SK-N-SH treated with all-trans-retinoic acid at 6 μM for 48 hours (cell line): ENCODE measurements around the gene DRC7.

Source experiments
- ATAC-seq: fragments of 200-7000 bp; cut with Tn5 transposase; 3 replicates; pipeline ENCODE4 v1.9.1; 2020; ENCODE audit warnings: mild to moderate bottlenecking, moderate library complexity
- ARNTL ChIP-seq: fragments of 450-650 bp; formaldehyde crosslinking; IDR thresholded peaks from 2 replicates; pipeline ENCODE4 v1.5.0; 2020; ENCODE audit warnings: low read depth, mild to moderate bottlenecking, moderate library complexity, borderline replicate concordance
- BACH2 ChIP-seq: fragments of 250-450 bp; sonication (Bioruptor Pico); IDR thresholded peaks from 2 replicates; pipeline ENCODE4 v1.9.0; 2021; ENCODE audit warnings: mild to moderate bottlenecking, borderline replicate concordance
- CSDC2 ChIP-seq: fragments of 250-450 bp; sonication (Bioruptor Pico); IDR thresholded peaks from 2 replicates; pipeline ENCODE4 v1.5.0; 2020; ENCODE audit warnings: mild to moderate bottlenecking, moderate library complexity
- ESRRG ChIP-seq: fragments of 250-450 bp; sonication (Bioruptor Pico); IDR thresholded peaks from 2 replicates; pipeline ENCODE4 v1.6.1; 2021; ENCODE audit warnings: mild to moderate bottlenecking
- GLIS3 ChIP-seq: fragments of 250-450 bp; sonication (Bioruptor Pico); IDR thresholded peaks from 2 replicates; pipeline ENCODE4 v1.5.0; 2020; ENCODE audit warnings: mild to moderate bottlenecking, moderate library complexity
- ISL1 ChIP-seq: fragments of 250-450 bp; sonication (Bioruptor Pico); IDR thresholded peaks from 2 replicates; pipeline ENCODE4 v2.1.2; 2022; ENCODE audit warnings: mild to moderate bottlenecking, moderate library complexity
- OSR1 ChIP-seq: fragments of 250-450 bp; sonication (Bioruptor Pico); IDR thresholded peaks from 2 replicates; pipeline ENCODE4 v1.8.0; 2022; ENCODE audit warnings: moderate library complexity, mild to moderate bottlenecking, inconsistent platforms
- RARB ChIP-seq: fragments of 250-450 bp; sonication (Bioruptor Pico); IDR thresholded peaks from 2 replicates; pipeline ENCODE4 v1.8.0; 2021; ENCODE audit warnings: mild to moderate bottlenecking, moderate library complexity
- SNAI2 ChIP-seq: fragments of 250-450 bp; sonication (Bioruptor Pico); IDR thresholded peaks from 2 replicates; pipeline ENCODE4 v1.5.0; 2020; ENCODE audit warnings: mild to moderate bottlenecking, moderate library complexity
- TOX ChIP-seq: fragments of 250-450 bp; sonication (Bioruptor Pico); IDR thresholded peaks from 2 replicates; pipeline ENCODE4 v1.8.0; 2021; ENCODE audit warnings: mild to moderate bottlenecking, moderate library complexity, borderline replicate concordance
- ZC3H10 ChIP-seq: fragments of 250-450 bp; sonication (Bioruptor Pico); IDR thresholded peaks from 2 replicates; pipeline ENCODE4 v1.5.1; 2021; ENCODE audit warnings: mild to moderate bottlenecking, moderate library complexity
- ZFP3 ChIP-seq: fragments of 250-450 bp; sonication (Bioruptor Pico); IDR thresholded peaks from 2 replicates; pipeline ENCODE4 v1.5.0; 2020; ENCODE audit warnings: mild to moderate bottlenecking, moderate library complexity
- ZFP30 ChIP-seq: fragments of 450-650 bp; formaldehyde crosslinking; IDR thresholded peaks from 2 replicates; pipeline ENCODE4 v1.5.0; 2022; ENCODE audit warnings: mild to moderate bottlenecking, moderate library complexity
- ZNF565 ChIP-seq: fragments of 450-650 bp; formaldehyde crosslinking; conservative IDR thresholded peaks from 2 replicates; pipeline ENCODE4 v1.5.0; 2020; ENCODE audit warnings: low read depth, mild to moderate bottlenecking, moderate library complexity
- ZNF70 ChIP-seq: fragments of 450-650 bp; formaldehyde crosslinking; IDR thresholded peaks from 2 replicates; pipeline ENCODE4 v1.5.0; 2020; ENCODE audit warnings: mild to moderate bottlenecking, moderate library complexity
- ZNF8 ChIP-seq: fragments of 450-650 bp; formaldehyde crosslinking; IDR thresholded peaks from 2 replicates; pipeline ENCODE4 v1.5.0; 2020; ENCODE audit warnings: mild to moderate bottlenecking, moderate library complexity
- TF ChIP-seq, protein P1 (sequence below): fragments of 250-450 bp; sonication (Bioruptor Pico); IDR thresholded peaks from 2 replicates; pipeline ENCODE4 v1.5.1; 2021; ENCODE audit warnings: mild to moderate bottlenecking, moderate library complexity
- TF ChIP-seq, protein P2 (sequence below): fragments of 250-450 bp; sonication (Bioruptor Pico); IDR thresholded peaks from 2 replicates; pipeline ENCODE4 v1.8.0; 2021; ENCODE audit warnings: low read depth, mild to moderate bottlenecking, moderate library complexity, borderline replicate concordance
- TF ChIP-seq, protein P3 (sequence below): fragments of 250-450 bp; sonication (Bioruptor Pico); IDR thresholded peaks from 2 replicates; pipeline ENCODE4 v1.5.0; 2020; ENCODE audit warnings: mild to moderate bottlenecking, moderate library complexity
- TF ChIP-seq, protein P4 (sequence below): fragments of 250-450 bp; sonication (Bioruptor Pico); IDR thresholded peaks from 2 replicates; pipeline ENCODE4 v1.8.0; 2020; ENCODE audit warnings: mild to moderate bottlenecking, moderate library complexity, borderline replicate concordance

Gene DRC7

DNA sequence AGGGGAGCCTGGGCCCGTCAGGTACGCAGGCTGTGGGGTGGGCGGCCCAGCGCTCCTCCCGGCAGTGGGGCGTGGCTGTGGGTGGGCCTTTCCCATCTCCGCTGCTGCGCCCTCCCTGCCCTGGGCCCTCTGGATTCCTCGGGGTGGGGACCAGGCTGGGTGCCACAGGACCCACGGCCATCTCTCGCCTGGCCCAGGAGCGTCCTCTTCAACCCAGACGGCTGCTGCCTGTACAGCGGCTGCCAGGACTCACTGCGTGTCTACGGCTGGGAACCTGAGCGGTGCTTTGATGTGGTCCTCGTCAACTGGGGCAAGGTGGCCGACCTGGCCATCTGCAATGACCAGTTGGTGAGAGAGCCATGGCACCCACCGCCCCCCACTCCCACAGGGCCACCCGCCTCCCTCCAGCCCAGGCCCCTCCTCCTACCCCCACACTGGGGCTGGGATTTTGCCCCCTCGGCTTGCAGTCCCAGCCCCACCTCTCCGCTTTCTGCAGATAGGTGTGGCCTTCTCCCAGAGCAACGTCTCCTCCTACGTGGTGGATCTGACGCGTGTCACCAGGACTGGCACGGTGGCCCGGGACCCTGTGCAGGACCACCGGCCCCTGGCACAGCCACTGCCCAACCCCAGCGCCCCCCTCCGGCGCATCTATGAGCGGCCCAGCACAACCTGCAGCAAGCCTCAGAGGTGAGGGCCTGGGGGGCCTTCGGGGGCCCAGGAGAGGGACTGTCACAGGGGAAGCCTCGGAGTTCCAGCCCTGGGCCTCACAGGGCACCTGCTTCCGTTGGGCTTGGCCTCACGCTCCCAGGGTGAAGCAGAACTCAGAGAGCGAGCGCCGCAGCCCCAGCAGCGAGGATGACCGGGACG lies 58.2 kb downstream of the DRC7 start (continued):
- TF ChIP-seq, protein P1, sequence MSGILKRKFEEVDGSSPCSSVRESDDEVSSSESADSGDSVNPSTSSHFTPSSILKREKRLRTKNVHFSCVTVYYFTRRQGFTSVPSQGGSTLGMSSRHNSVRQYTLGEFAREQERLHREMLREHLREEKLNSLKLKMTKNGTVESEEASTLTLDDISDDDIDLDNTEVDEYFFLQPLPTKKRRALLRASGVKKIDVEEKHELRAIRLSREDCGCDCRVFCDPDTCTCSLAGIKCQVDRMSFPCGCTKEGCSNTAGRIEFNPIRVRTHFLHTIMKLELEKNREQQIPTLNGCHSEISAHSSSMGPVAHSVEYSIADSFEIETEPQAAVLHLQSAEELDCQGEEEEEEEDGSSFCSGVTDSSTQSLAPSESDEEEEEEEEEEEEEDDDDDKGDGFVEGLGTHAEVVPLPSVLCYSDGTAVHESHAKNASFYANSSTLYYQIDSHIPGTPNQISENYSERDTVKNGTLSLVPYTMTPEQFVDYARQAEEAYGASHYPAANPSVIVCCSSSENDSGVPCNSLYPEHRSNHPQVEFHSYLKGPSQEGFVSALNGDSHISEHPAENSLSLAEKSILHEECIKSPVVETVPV (CRISPR knock-in tag), result no peak
- TF ChIP-seq, protein P2, sequence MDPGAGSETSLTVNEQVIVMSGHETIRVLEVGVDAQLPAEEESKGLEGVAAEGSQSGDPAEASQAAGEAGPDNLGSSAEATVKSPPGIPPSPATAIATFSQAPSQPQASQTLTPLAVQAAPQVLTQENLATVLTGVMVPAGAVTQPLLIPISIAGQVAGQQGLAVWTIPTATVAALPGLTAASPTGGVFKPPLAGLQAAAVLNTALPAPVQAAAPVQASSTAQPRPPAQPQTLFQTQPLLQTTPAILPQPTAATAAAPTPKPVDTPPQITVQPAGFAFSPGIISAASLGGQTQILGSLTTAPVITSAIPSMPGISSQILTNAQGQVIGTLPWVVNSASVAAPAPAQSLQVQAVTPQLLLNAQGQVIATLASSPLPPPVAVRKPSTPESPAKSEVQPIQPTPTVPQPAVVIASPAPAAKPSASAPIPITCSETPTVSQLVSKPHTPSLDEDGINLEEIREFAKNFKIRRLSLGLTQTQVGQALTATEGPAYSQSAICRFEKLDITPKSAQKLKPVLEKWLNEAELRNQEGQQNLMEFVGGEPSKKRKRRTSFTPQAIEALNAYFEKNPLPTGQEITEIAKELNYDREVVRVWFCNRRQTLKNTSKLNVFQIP, result no peak
- no peak for TF ChIP-seq SNAI2 (CRISPR knock-in tag)

DNA sequence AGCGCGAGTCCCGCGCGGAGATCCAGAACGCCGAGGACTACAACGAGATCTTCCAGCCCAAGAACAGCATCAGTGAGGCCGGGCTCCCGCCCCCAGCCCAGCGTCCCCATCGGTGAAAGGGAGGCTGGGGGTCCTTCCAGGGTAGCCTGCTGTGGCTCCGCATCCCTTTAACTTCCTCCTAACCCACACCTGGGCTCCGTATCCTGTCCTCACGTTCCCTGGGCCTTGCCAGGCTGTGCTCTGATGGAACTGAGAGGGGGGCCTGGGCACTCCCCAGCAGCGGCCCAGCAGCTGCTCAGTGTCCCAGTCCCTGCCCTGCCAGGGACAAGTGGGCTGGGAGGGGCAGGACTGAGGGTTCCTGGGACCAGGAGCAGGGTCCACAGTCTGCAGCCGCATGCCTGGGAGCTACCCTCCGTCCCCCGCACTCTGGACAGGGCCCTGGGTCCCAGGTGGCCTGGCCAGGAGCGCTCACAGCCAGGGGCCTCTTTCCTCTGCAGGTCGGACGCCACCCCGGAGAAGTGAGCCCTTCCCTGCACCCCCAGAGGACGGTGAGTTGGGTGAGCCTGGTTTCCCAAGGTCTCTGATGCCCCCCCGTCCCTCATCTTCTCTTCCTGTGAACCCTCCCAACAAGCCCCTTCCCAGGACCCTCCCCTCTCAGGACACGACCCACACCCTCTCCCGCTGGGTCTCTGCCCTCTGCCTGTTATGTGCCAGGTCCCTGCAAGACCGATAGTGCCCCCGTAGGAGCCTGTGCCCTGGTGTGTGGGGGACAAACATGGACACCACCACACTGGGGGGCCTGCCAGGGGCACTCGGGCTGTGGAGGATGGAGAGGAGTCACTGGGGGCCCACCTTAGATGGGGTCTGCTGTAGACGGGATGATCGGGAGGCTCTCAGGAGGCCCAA lies 59.1 kb downstream of the DRC7 start:
- no peak for ATAC-seq
- TF ChIP-seq, protein P1 (CRISPR knock-in tag), result no peak
- TF ChIP-seq ARNTL (no peak), ZFP3 (no peak), ZNF70 (CRISPR knock-in tag) (no peak), SNAI2 (CRISPR knock-in tag) (no peak), TOX (CRISPR knock-in tag) (no peak), ISL1 (CRISPR knock-in tag) (no peak), OSR1 (CRISPR knock-in tag) (no peak), RARB (CRISPR knock-in tag) (no peak), GLIS3 (no peak), ZNF8 (CRISPR knock-in tag) (no peak), BACH2 (CRISPR knock-in tag) (no peak), CSDC2 (CRISPR knock-in tag) (no peak), ZFP30 (no peak), ZNF565 (no peak)
- TF ChIP-seq, protein P3, sequence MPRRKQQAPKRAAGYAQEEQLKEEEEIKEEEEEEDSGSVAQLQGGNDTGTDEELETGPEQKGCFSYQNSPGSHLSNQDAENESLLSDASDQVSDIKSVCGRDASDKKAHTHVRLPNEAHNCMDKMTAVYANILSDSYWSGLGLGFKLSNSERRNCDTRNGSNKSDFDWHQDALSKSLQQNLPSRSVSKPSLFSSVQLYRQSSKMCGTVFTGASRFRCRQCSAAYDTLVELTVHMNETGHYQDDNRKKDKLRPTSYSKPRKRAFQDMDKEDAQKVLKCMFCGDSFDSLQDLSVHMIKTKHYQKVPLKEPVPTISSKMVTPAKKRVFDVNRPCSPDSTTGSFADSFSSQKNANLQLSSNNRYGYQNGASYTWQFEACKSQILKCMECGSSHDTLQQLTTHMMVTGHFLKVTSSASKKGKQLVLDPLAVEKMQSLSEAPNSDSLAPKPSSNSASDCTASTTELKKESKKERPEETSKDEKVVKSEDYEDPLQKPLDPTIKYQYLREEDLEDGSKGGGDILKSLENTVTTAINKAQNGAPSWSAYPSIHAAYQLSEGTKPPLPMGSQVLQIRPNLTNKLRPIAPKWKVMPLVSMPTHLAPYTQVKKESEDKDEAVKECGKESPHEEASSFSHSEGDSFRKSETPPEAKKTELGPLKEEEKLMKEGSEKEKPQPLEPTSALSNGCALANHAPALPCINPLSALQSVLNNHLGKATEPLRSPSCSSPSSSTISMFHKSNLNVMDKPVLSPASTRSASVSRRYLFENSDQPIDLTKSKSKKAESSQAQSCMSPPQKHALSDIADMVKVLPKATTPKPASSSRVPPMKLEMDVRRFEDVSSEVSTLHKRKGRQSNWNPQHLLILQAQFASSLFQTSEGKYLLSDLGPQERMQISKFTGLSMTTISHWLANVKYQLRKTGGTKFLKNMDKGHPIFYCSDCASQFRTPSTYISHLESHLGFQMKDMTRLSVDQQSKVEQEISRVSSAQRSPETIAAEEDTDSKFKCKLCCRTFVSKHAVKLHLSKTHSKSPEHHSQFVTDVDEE (CRISPR knock-in tag), result no peak
- TF ChIP-seq, protein P4, sequence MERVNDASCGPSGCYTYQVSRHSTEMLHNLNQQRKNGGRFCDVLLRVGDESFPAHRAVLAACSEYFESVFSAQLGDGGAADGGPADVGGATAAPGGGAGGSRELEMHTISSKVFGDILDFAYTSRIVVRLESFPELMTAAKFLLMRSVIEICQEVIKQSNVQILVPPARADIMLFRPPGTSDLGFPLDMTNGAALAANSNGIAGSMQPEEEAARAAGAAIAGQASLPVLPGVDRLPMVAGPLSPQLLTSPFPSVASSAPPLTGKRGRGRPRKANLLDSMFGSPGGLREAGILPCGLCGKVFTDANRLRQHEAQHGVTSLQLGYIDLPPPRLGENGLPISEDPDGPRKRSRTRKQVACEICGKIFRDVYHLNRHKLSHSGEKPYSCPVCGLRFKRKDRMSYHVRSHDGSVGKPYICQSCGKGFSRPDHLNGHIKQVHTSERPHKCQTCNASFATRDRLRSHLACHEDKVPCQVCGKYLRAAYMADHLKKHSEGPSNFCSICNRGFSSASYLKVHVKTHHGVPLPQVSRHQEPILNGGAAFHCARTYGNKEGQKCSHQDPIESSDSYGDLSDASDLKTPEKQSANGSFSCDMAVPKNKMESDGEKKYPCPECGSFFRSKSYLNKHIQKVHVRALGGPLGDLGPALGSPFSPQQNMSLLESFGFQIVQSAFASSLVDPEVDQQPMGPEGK (CRISPR knock-in tag), result no peak

DNA sequence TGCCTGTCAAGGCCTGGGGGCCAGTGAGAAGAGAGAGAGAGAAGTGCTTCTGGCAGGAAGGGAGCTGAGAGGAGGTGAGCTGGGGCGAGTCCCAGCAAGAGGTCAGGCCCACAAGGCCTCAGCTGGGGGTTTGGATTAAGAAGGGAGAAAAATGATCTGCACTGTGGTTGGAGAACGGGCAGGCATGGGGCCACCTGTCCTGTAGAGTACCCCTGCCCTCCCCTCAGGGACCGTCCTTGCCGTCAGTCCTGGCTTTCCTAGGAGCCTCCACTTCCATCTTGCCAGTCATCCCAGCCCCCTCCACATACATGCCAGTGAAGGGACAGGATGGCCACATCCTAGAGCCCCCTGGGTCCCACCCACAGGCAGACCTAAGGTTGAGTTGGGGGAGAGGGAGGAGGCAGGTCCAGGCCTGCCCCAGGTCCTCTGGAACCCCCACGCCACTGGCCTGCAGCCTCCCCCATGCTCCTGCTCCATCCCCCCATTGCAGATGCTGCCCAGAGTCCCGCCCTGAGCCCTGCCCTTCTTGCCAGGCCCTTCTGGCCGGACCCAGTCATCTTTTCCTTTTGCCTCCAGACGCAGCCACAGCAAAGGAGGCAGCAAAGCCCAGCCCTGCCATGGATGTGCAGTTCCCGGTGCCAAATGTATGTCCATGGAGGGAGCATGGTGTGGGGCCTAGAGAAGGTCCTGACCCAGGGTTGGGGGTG lies 59.9 kb downstream of the DRC7 start:
- TF ChIP-seq ZFP30, result no peak
- TF ChIP-seq RARB (CRISPR knock-in tag), result no peak
- TF ChIP-seq, protein P2, result no peak
- TF ChIP-seq, protein P1 (CRISPR knock-in tag), result no peak
- TF ChIP-seq ZC3H10 (CRISPR knock-in tag), result no peak
- TF ChIP-seq ZFP3, result no peak
- no peak for TF ChIP-seq ARNTL
- no peak for TF ChIP-seq BACH2 (CRISPR knock-in tag)
- no peak for TF ChIP-seq ESRRG
- TF ChIP-seq ISL1 (CRISPR knock-in tag), result no peak
- no peak for TF ChIP-seq TOX (CRISPR knock-in tag)
- no peak for TF ChIP-seq CSDC2 (CRISPR knock-in tag)
- TF ChIP-seq ZNF565, result no peak
- TF ChIP-seq GLIS3, result no peak
- ATAC-seq, result no peak
